Measurements from ENCODE around the gene BCL2L2.

Gene BCL2L2

GRCh38 chr14:23306412-23307145 lies at the start of gene BCL2L2 (continued):
- peak; percentile 32; the same call in 1 of the 2 replicates for TF ChIP-seq ZNF518A (tag by site-specific recombination; conservative IDR thresholded peaks at IDR 0.05; ENCODE audit: low read depth)
- TF ChIP-seq KLF16 (tag by site-specific recombination; IDR thresholded peaks at IDR 0.05), result peak; percentile 85
- TF ChIP-seq, protein P1, sequence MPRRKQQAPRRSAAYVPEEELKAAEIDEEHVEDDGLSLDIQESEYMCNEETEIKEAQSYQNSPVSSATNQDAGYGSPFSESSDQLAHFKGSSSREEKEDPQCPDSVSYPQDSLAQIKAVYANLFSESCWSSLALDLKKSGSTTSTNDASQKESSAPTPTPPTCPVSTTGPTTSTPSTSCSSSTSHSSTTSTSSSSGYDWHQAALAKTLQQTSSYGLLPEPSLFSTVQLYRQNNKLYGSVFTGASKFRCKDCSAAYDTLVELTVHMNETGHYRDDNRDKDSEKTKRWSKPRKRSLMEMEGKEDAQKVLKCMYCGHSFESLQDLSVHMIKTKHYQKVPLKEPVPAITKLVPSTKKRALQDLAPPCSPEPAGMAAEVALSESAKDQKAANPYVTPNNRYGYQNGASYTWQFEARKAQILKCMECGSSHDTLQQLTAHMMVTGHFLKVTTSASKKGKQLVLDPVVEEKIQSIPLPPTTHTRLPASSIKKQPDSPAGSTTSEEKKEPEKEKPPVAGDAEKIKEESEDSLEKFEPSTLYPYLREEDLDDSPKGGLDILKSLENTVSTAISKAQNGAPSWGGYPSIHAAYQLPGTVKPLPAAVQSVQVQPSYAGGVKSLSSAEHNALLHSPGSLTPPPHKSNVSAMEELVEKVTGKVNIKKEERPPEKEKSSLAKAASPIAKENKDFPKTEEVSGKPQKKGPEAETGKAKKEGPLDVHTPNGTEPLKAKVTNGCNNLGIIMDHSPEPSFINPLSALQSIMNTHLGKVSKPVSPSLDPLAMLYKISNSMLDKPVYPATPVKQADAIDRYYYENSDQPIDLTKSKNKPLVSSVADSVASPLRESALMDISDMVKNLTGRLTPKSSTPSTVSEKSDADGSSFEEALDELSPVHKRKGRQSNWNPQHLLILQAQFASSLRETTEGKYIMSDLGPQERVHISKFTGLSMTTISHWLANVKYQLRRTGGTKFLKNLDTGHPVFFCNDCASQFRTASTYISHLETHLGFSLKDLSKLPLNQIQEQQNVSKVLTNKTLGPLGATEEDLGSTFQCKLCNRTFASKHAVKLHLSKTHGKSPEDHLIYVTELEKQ (tag by site-specific recombination; IDR thresholded peaks at IDR 0.05; ENCODE audit: borderline replicate concordance), result peak; percentile 51; the same call in 1 of the 2 replicates
- peak; percentile 92 for TF ChIP-seq KLF9 (tag by site-specific recombination; IDR thresholded peaks at IDR 0.05; ENCODE audit: low read depth)
- no peak for TF ChIP-seq ZSCAN5A (tag by site-specific recombination; IDR thresholded peaks at IDR 0.05)
- TF ChIP-seq KLF1 (tag by site-specific recombination; IDR thresholded peaks at IDR 0.05), result peak; percentile 87
- 0 out of 2 replicates have a peak, but pooled peaks have one; percentile 41 for TF ChIP-seq BCL11A (tag by site-specific recombination; IDR thresholded peaks at IDR 0.05; ENCODE audit: low read depth)
- peak; percentile 100 for TF ChIP-seq ZNF398 (tag by site-specific recombination; IDR thresholded peaks at IDR 0.05)
- peak; percentile 68 for TF ChIP-seq ZEB2 (tag by site-specific recombination; IDR thresholded peaks at IDR 0.05)
- no peak for TF ChIP-seq ZNF830 (tag by site-specific recombination; IDR thresholded peaks at IDR 0.05; ENCODE audit: low read depth)
- peak; percentile 100 for TF ChIP-seq ZBTB8A (tag by site-specific recombination; IDR thresholded peaks at IDR 0.05)
- no peak for TF ChIP-seq MYNN (tag by site-specific recombination; IDR thresholded peaks at IDR 0.05; ENCODE audit: borderline replicate concordance)
- no peak for TF ChIP-seq ZNF175 (tag by site-specific recombination; IDR thresholded peaks at IDR 0.05)
- TF ChIP-seq, protein P2, sequence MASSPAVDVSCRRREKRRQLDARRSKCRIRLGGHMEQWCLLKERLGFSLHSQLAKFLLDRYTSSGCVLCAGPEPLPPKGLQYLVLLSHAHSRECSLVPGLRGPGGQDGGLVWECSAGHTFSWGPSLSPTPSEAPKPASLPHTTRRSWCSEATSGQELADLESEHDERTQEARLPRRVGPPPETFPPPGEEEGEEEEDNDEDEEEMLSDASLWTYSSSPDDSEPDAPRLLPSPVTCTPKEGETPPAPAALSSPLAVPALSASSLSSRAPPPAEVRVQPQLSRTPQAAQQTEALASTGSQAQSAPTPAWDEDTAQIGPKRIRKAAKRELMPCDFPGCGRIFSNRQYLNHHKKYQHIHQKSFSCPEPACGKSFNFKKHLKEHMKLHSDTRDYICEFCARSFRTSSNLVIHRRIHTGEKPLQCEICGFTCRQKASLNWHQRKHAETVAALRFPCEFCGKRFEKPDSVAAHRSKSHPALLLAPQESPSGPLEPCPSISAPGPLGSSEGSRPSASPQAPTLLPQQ (tag by site-specific recombination; IDR thresholded peaks at IDR 0.05), result peak; percentile 99
- peak; percentile 98 for TF ChIP-seq ZFP69B (tag by site-specific recombination; IDR thresholded peaks at IDR 0.05)
- peak; percentile 98 for TF ChIP-seq SCRT2 (tag by site-specific recombination; IDR thresholded peaks at IDR 0.05)
- no peak for TF ChIP-seq ZNF521 (tag by site-specific recombination; IDR thresholded peaks at IDR 0.05)
- TF ChIP-seq, protein P3, sequence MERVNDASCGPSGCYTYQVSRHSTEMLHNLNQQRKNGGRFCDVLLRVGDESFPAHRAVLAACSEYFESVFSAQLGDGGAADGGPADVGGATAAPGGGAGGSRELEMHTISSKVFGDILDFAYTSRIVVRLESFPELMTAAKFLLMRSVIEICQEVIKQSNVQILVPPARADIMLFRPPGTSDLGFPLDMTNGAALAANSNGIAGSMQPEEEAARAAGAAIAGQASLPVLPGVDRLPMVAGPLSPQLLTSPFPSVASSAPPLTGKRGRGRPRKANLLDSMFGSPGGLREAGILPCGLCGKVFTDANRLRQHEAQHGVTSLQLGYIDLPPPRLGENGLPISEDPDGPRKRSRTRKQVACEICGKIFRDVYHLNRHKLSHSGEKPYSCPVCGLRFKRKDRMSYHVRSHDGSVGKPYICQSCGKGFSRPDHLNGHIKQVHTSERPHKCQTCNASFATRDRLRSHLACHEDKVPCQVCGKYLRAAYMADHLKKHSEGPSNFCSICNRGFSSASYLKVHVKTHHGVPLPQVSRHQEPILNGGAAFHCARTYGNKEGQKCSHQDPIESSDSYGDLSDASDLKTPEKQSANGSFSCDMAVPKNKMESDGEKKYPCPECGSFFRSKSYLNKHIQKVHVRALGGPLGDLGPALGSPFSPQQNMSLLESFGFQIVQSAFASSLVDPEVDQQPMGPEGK (tag by site-specific recombination; IDR thresholded peaks at IDR 0.05), result peak; percentile 100
- TF ChIP-seq ZNF704 (tag by site-specific recombination; IDR thresholded peaks at IDR 0.05), result 0 out of 2 replicates have a peak, but pooled peaks have one; percentile 20
- 0 out of 2 replicates have a peak, but pooled peaks have one; percentile 28 for TF ChIP-seq EGR2 (tag by site-specific recombination; IDR thresholded peaks at IDR 0.05; ENCODE audit: low read depth)
- peak; percentile 91 for TF ChIP-seq ZXDB (tag by site-specific recombination; IDR thresholded peaks at IDR 0.05)

Data from HEK293 (cell line).